SK-N-SH treated with all-trans-retinoic acid at 6 μM for 48 hours (cell line): ENCODE results near the gene PJA2.

Experiments used
- ATAC-seq: fragments of 200-7000 bp; cut with Tn5 transposase; 3 replicates; pipeline ENCODE4 v1.9.1; 2020; ENCODE audit warnings: mild to moderate bottlenecking, moderate library complexity
- ARNTL ChIP-seq: fragments of 450-650 bp; formaldehyde crosslinking; IDR thresholded peaks from 2 replicates; pipeline ENCODE4 v1.5.0; 2020; ENCODE audit warnings: low read depth, mild to moderate bottlenecking, moderate library complexity, borderline replicate concordance
- BACH2 ChIP-seq: fragments of 250-450 bp; sonication (Bioruptor Pico); IDR thresholded peaks from 2 replicates; pipeline ENCODE4 v1.9.0; 2021; ENCODE audit warnings: mild to moderate bottlenecking, borderline replicate concordance
- CSDC2 ChIP-seq: fragments of 250-450 bp; sonication (Bioruptor Pico); IDR thresholded peaks from 2 replicates; pipeline ENCODE4 v1.5.0; 2020; ENCODE audit warnings: mild to moderate bottlenecking, moderate library complexity
- ESRRG ChIP-seq: fragments of 250-450 bp; sonication (Bioruptor Pico); IDR thresholded peaks from 2 replicates; pipeline ENCODE4 v1.6.1; 2021; ENCODE audit warnings: mild to moderate bottlenecking
- GLIS3 ChIP-seq: fragments of 250-450 bp; sonication (Bioruptor Pico); IDR thresholded peaks from 2 replicates; pipeline ENCODE4 v1.5.0; 2020; ENCODE audit warnings: mild to moderate bottlenecking, moderate library complexity
- ISL1 ChIP-seq: fragments of 250-450 bp; sonication (Bioruptor Pico); IDR thresholded peaks from 2 replicates; pipeline ENCODE4 v2.1.2; 2022; ENCODE audit warnings: mild to moderate bottlenecking, moderate library complexity
- OSR1 ChIP-seq: fragments of 250-450 bp; sonication (Bioruptor Pico); IDR thresholded peaks from 2 replicates; pipeline ENCODE4 v1.8.0; 2022; ENCODE audit warnings: moderate library complexity, mild to moderate bottlenecking, inconsistent platforms
- PPARA ChIP-seq: fragments of 250-450 bp; sonication (Bioruptor Pico); IDR thresholded peaks from 2 replicates; pipeline ENCODE4 v1.5.0; 2020; ENCODE audit warnings: mild to moderate bottlenecking, borderline replicate concordance
- RARB ChIP-seq: fragments of 250-450 bp; sonication (Bioruptor Pico); IDR thresholded peaks from 2 replicates; pipeline ENCODE4 v1.8.0; 2021; ENCODE audit warnings: mild to moderate bottlenecking, moderate library complexity
- SNAI2 ChIP-seq: fragments of 250-450 bp; sonication (Bioruptor Pico); IDR thresholded peaks from 2 replicates; pipeline ENCODE4 v1.5.0; 2020; ENCODE audit warnings: mild to moderate bottlenecking, moderate library complexity
- TCF4 ChIP-seq: fragments of 250-450 bp; sonication (Bioruptor Pico); IDR thresholded peaks from 2 replicates; pipeline ENCODE4 v1.8.0; 2021; ENCODE audit warnings: mild to moderate bottlenecking, moderate library complexity, borderline replicate concordance
- TOX ChIP-seq: fragments of 250-450 bp; sonication (Bioruptor Pico); IDR thresholded peaks from 2 replicates; pipeline ENCODE4 v1.8.0; 2021; ENCODE audit warnings: mild to moderate bottlenecking, moderate library complexity, borderline replicate concordance
- ZC3H10 ChIP-seq: fragments of 250-450 bp; sonication (Bioruptor Pico); IDR thresholded peaks from 2 replicates; pipeline ENCODE4 v1.5.1; 2021; ENCODE audit warnings: mild to moderate bottlenecking, moderate library complexity
- ZFP3 ChIP-seq: fragments of 250-450 bp; sonication (Bioruptor Pico); IDR thresholded peaks from 2 replicates; pipeline ENCODE4 v1.5.0; 2020; ENCODE audit warnings: mild to moderate bottlenecking, moderate library complexity
- ZFP30 ChIP-seq: fragments of 450-650 bp; formaldehyde crosslinking; IDR thresholded peaks from 2 replicates; pipeline ENCODE4 v1.5.0; 2022; ENCODE audit warnings: mild to moderate bottlenecking, moderate library complexity
- ZNF565 ChIP-seq: fragments of 450-650 bp; formaldehyde crosslinking; conservative IDR thresholded peaks from 2 replicates; pipeline ENCODE4 v1.5.0; 2020; ENCODE audit warnings: low read depth, mild to moderate bottlenecking, moderate library complexity
- ZNF70 ChIP-seq: fragments of 450-650 bp; formaldehyde crosslinking; IDR thresholded peaks from 2 replicates; pipeline ENCODE4 v1.5.0; 2020; ENCODE audit warnings: mild to moderate bottlenecking, moderate library complexity
- ZNF8 ChIP-seq: fragments of 450-650 bp; formaldehyde crosslinking; IDR thresholded peaks from 2 replicates; pipeline ENCODE4 v1.5.0; 2020; ENCODE audit warnings: mild to moderate bottlenecking, moderate library complexity
- TF ChIP-seq, protein P1 (sequence below): fragments of 250-450 bp; sonication (Bioruptor Pico); IDR thresholded peaks from 2 replicates; pipeline ENCODE4 v1.8.0; 2020; ENCODE audit warnings: mild to moderate bottlenecking, moderate library complexity, borderline replicate concordance
- TF ChIP-seq, protein P2 (sequence below): fragments of 250-450 bp; sonication (Bioruptor Pico); IDR thresholded peaks from 2 replicates; pipeline ENCODE4 v1.5.1; 2020; ENCODE audit warnings: low read depth, mild to moderate bottlenecking, moderate library complexity
- TF ChIP-seq, protein P3 (sequence below): fragments of 250-450 bp; sonication (Bioruptor Pico); IDR thresholded peaks from 2 replicates; pipeline ENCODE4 v1.5.0; 2020; ENCODE audit warnings: mild to moderate bottlenecking, moderate library complexity
- TF ChIP-seq, protein P4 (sequence below): fragments of 250-450 bp; sonication (Bioruptor Pico); IDR thresholded peaks from 2 replicates; pipeline ENCODE4 v1.8.0; 2021; ENCODE audit warnings: low read depth, mild to moderate bottlenecking, moderate library complexity, borderline replicate concordance

PJA2 gene

DNA sequence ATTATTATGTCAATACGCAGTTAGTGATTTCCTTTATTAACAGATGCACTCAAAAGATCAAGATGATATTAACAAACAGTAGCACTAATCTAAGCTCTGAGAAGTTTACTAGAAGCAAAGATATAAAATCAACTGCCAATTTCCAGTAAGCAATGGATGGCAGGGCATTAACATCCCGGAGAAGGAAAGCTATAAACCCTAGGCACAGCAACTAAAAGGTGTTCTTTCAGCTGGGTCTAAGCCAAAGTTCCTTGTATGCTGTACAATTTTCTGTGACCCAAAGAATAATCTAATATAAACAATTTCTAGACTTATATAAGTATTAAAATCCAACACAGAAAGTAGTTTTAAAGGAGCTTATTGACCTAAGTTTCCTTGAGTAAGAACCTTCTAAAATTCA lies 39.4 kb downstream of the PJA2 start:
- no peak for ATAC-seq
- TF ChIP-seq GLIS3: no peak
- TF ChIP-seq PPARA: no peak

DNA sequence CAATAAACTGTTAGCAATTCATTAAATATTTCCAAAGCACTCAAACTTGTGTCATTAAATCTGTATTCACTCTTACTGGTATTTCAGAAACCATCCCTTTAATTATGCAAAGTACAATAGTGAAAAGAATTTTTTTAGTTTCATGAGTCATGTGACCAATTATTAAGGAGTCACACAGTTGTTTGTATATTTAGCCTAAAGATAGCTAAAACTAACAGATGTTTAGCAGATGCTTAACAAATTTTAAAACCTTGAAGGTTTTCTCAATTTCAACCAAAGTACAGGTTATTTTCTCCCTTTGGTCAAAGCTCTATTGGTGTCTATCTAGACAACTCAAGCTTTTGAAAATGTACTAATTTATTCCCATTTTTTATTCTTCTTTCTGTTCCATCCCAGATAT lies 44.1 kb downstream of the PJA2 start:
- no peak for ATAC-seq
- TF ChIP-seq ARNTL (CRISPR knock-in tag) (no peak), CSDC2 (CRISPR knock-in tag) (no peak), OSR1 (no peak), ZC3H10 (no peak), ISL1 (CRISPR knock-in tag) (no peak), ZFP3 (no peak), ZNF8 (CRISPR knock-in tag) (no peak), BACH2 (CRISPR knock-in tag) (no peak), ZNF70 (CRISPR knock-in tag) (no peak)
- TF ChIP-seq, protein P1, sequence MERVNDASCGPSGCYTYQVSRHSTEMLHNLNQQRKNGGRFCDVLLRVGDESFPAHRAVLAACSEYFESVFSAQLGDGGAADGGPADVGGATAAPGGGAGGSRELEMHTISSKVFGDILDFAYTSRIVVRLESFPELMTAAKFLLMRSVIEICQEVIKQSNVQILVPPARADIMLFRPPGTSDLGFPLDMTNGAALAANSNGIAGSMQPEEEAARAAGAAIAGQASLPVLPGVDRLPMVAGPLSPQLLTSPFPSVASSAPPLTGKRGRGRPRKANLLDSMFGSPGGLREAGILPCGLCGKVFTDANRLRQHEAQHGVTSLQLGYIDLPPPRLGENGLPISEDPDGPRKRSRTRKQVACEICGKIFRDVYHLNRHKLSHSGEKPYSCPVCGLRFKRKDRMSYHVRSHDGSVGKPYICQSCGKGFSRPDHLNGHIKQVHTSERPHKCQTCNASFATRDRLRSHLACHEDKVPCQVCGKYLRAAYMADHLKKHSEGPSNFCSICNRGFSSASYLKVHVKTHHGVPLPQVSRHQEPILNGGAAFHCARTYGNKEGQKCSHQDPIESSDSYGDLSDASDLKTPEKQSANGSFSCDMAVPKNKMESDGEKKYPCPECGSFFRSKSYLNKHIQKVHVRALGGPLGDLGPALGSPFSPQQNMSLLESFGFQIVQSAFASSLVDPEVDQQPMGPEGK (CRISPR knock-in tag): no peak
- TF ChIP-seq, all 23 proteins: peak for 0

DNA sequence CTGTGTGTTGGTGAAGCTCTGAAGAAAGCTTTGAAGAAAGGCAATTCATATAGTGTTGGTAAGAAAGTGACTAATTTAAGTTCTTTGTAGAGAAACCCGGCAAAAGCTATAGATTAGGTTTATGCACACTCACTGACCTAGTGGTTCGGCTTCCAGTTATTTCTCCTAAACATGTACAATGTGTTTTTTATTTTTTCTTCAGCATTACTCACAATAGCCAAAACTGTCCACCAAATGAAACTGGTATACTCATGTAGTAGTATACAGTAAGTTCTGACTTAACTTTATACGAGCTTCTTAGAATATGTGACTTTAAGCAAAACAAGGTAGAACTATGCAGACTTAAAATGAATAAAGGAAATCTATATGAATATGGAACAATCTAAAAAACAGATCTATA lies 44.8 kb downstream of the PJA2 start:
- no peak for TF ChIP-seq ARNTL (CRISPR knock-in tag)
- no peak for TF ChIP-seq GLIS3
- TF ChIP-seq ESRRG: no peak
- TF ChIP-seq, protein P2, sequence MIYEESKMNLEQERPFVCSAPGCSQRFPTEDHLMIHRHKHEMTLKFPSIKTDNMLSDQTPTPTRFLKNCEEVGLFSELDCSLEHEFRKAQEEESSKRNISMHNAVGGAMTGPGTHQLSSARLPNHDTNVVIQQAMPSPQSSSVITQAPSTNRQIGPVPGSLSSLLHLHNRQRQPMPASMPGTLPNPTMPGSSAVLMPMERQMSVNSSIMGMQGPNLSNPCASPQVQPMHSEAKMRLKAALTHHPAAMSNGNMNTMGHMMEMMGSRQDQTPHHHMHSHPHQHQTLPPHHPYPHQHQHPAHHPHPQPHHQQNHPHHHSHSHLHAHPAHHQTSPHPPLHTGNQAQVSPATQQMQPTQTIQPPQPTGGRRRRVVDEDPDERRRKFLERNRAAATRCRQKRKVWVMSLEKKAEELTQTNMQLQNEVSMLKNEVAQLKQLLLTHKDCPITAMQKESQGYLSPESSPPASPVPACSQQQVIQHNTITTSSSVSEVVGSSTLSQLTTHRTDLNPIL (CRISPR knock-in tag): no peak
- TF ChIP-seq, protein P1 (CRISPR knock-in tag): no peak
- TF ChIP-seq TOX: no peak
- no peak for TF ChIP-seq ZNF70 (CRISPR knock-in tag)
- no peak for TF ChIP-seq CSDC2 (CRISPR knock-in tag)
- TF ChIP-seq BACH2 (CRISPR knock-in tag): no peak
- TF ChIP-seq ISL1 (CRISPR knock-in tag): no peak
- TF ChIP-seq ZC3H10: no peak
- no peak for TF ChIP-seq RARB (CRISPR knock-in tag)
- TF ChIP-seq, protein P3, sequence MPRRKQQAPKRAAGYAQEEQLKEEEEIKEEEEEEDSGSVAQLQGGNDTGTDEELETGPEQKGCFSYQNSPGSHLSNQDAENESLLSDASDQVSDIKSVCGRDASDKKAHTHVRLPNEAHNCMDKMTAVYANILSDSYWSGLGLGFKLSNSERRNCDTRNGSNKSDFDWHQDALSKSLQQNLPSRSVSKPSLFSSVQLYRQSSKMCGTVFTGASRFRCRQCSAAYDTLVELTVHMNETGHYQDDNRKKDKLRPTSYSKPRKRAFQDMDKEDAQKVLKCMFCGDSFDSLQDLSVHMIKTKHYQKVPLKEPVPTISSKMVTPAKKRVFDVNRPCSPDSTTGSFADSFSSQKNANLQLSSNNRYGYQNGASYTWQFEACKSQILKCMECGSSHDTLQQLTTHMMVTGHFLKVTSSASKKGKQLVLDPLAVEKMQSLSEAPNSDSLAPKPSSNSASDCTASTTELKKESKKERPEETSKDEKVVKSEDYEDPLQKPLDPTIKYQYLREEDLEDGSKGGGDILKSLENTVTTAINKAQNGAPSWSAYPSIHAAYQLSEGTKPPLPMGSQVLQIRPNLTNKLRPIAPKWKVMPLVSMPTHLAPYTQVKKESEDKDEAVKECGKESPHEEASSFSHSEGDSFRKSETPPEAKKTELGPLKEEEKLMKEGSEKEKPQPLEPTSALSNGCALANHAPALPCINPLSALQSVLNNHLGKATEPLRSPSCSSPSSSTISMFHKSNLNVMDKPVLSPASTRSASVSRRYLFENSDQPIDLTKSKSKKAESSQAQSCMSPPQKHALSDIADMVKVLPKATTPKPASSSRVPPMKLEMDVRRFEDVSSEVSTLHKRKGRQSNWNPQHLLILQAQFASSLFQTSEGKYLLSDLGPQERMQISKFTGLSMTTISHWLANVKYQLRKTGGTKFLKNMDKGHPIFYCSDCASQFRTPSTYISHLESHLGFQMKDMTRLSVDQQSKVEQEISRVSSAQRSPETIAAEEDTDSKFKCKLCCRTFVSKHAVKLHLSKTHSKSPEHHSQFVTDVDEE (CRISPR knock-in tag): no peak
- TF ChIP-seq OSR1: no peak
- TF ChIP-seq ZNF565 (CRISPR knock-in tag): no peak
- TF ChIP-seq SNAI2 (CRISPR knock-in tag): no peak
- no peak for TF ChIP-seq TCF4 (CRISPR knock-in tag)
- no peak for ATAC-seq

DNA sequence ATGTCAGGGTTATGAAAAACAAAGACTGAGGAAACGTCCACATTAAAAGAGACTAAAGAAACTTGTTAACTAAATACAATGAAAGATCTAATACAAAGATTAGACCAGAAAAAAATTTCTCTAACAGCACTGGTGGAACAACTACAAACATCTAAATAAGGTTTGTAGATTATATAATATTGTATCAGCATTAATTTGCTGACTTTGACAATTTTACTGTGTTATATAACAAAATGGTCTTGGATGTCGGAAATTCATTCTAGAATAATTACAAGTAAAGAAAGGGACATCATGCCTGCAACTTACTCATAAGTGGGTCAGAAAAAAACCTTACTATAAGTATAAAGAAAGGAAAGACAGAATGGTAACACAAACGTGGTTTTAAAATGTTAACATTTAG lies 50.1 kb downstream of the PJA2 start:
- no peak for ATAC-seq
- TF ChIP-seq ZFP30 (CRISPR knock-in tag) (no peak), OSR1 (no peak), ZC3H10 (no peak), CSDC2 (CRISPR knock-in tag) (no peak), ISL1 (CRISPR knock-in tag) (no peak), ARNTL (CRISPR knock-in tag) (no peak), PPARA (no peak)
- TF ChIP-seq, protein P4, sequence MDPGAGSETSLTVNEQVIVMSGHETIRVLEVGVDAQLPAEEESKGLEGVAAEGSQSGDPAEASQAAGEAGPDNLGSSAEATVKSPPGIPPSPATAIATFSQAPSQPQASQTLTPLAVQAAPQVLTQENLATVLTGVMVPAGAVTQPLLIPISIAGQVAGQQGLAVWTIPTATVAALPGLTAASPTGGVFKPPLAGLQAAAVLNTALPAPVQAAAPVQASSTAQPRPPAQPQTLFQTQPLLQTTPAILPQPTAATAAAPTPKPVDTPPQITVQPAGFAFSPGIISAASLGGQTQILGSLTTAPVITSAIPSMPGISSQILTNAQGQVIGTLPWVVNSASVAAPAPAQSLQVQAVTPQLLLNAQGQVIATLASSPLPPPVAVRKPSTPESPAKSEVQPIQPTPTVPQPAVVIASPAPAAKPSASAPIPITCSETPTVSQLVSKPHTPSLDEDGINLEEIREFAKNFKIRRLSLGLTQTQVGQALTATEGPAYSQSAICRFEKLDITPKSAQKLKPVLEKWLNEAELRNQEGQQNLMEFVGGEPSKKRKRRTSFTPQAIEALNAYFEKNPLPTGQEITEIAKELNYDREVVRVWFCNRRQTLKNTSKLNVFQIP (CRISPR knock-in tag): no peak
- TF ChIP-seq, protein P2 (CRISPR knock-in tag): no peak
